Measurements from ENCODE around the gene MSTO1. TPM values are rescaled to one million over a fixed set of nuclear protein-coding genes. Genes with fewer than 3 reads are reported as not detected.
"Not testable (repeated sequence)": the region's sequence is repeated elsewhere in the genome, so short reads cannot be mapped to it uniquely, and the experiment has no call there.

The MSTO1 gene
- polyA plus RNA-seq, 1 donor (not counting 4 experiments of a cell fraction or from before 2014, with no cell fraction given) = 30.5 TPM

DNA sequence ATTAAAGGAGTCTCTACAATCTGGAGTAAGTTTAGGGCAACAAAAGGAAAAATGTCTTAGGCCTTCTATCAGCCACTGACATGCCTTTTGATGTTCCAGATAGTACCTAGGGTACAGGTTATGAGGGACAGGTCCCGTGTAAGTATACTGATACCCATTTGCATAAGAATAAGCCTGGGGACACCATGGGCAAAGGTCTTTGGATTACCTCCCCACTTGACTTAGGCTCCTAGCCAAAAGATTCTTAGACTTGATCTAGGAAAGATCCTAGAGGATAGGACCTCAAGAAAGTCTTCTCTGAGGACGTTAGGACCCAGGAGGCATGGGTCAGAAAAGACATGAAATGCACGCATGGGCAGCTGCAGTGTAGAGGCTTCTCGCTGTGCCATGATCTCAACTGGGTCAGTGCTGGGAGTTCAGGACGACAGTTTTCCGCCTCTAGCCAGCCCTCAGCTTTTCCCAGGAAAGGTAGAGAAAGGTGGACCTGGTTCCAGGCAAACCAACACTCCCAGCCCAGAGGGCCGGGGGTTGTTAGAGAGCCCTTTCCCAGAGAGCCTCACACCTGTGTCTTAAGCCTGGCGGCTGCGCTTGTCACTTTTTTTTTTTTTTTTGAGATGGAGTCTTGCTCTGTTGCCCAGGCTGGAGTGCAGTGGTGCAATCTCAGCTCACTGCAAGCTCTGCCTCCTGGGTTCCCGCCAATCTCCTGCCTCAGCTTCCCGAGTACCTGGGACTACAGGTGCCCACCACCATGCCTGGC, 26.6 kb downstream of the MSTO1 start:
- Histone ChIP-seq H3K4me1 (ENCODE audit: control insufficient read depth, extremely low read depth, insufficient read depth, low read length) (peaks cover 7% of the 10 kb centered on the region), H2AFZ (ENCODE audit: control insufficient read depth, low read length) (no peak overlapping the region), H3K9me3 (ENCODE audit: control insufficient read depth, low read depth, low read length) (no peaks in the 10 kb centered on the region), H4K20me1 (ENCODE audit: control insufficient read depth, extremely low read depth, insufficient read depth, low read length) (no peaks in the 10 kb centered on the region), H3K79me2 (ENCODE audit: control insufficient read depth, insufficient read depth, low read length) (no peaks in the 10 kb centered on the region), H3K4me3 (ENCODE audit: control insufficient read depth in 2 of 3, extremely low read depth in 1 of 3, insufficient read depth in 2 of 3, low read depth in 1 of 3, low read length in 3 of 3) (no peak overlapping the region), H3K4me2 (ENCODE audit: control insufficient read depth, extremely low read depth, insufficient read depth, low read depth, low read length) (no peak overlapping the region), H3K36me3 (ENCODE audit: control insufficient read depth in 2 of 2, extremely low read depth in 1 of 2, insufficient read depth in 2 of 2, low read length in 2 of 2) (peaks cover 5 to 6% of the 10 kb centered on the region in 2 experiments), H3K9me1 (ENCODE audit: control insufficient read depth, extremely low read depth, insufficient read depth, low read length) (no peaks in the 10 kb centered on the region), H3K27ac (ENCODE audit: control insufficient read depth, insufficient read depth, low read length) (no peak overlapping the region), H3K27me3 (ENCODE audit: control insufficient read depth, extremely low read depth, insufficient read depth, low read length) (no peaks in the 10 kb centered on the region), H3K9ac (ENCODE audit: control insufficient read depth, extremely low read depth, insufficient read depth, low read length) (no peak overlapping the region)
- dilution Hi-C loops (cut with MboI; ENCODE audit: extremely low pct_ligation_motif_present, low sequenced_read_pairs) = no loop called here
- TF ChIP-seq EZH2 (IDR thresholded peaks at IDR 0.05; ENCODE audit: low read length) = no peak
- no peak for TF ChIP-seq CTCF (optimal IDR thresholded peaks at IDR 0.05 in 1 of 3, IDR thresholded peaks at IDR 0.05 in 1 of 3, conservative IDR thresholded peaks at IDR 0.05 in 1 of 3; ENCODE audit: extremely low read depth in 1 of 3, insufficient read depth in 2 of 3, low read length in 3 of 3)
- DNase-seq (ENCODE audit: low read depth, low spot score) = no peak
- FAIRE-seq = no peak

DNA sequence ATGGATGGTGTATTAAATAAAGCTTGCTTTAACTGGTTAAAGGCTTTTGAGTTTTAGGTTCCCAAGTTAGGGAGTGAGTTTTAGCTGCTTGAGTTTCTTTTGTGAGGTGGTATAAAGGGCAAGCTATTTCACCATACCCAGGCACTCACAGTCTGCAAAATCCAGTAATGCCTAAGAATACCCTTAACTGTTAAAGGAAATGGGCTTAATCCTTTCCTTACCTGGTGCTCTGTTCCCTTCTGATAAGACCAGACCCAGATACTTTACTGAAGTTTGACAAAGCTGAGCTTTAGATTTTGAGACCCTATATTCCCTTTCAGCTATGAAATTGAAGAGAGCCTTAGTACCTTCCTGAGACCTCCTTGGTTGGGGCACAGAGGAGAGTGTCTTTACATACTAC, 30.3 kb downstream of the MSTO1 start:
- peaks cover 5% of the 10 kb centered on the region for H3K9me3 ChIP-seq (ENCODE audit: control insufficient read depth, low read depth, low read length)
- no peak overlapping the region for H2AFZ ChIP-seq (ENCODE audit: control insufficient read depth, low read length)
- H4K20me1 ChIP-seq (ENCODE audit: control insufficient read depth, extremely low read depth, insufficient read depth, low read length) = no peaks in the 10 kb centered on the region
- H3K4me2 ChIP-seq (ENCODE audit: control insufficient read depth, extremely low read depth, insufficient read depth, low read depth, low read length) = no peak overlapping the region
- peaks cover 11% of the 10 kb centered on the region for H3K4me1 ChIP-seq (ENCODE audit: control insufficient read depth, extremely low read depth, insufficient read depth, low read length)
- H3K9me1 ChIP-seq (ENCODE audit: control insufficient read depth, extremely low read depth, insufficient read depth, low read length) = no peaks in the 10 kb centered on the region
- FAIRE-seq = no peak
- H3K36me3 ChIP-seq (ENCODE audit: control insufficient read depth in 2 of 2, extremely low read depth in 1 of 2, insufficient read depth in 2 of 2, low read length in 2 of 2) = peaks cover 6 to 14% of the 10 kb centered on the region in 2 experiments
- H3K27me3 ChIP-seq (ENCODE audit: control insufficient read depth, extremely low read depth, insufficient read depth, low read length) = no peaks in the 10 kb centered on the region
- no peak overlapping the region for H3K27ac ChIP-seq (ENCODE audit: control insufficient read depth, insufficient read depth, low read length)
- no peak overlapping the region for H3K4me3 ChIP-seq (ENCODE audit: control insufficient read depth in 2 of 3, extremely low read depth in 1 of 3, insufficient read depth in 2 of 3, low read depth in 1 of 3, low read length in 3 of 3)
- dilution Hi-C loops (cut with MboI; ENCODE audit: extremely low pct_ligation_motif_present, low sequenced_read_pairs) = no loop called here
- peaks cover 2% of the 10 kb centered on the region for H3K79me2 ChIP-seq (ENCODE audit: control insufficient read depth, insufficient read depth, low read length)
- no peak overlapping the region for H3K9ac ChIP-seq (ENCODE audit: control insufficient read depth, extremely low read depth, insufficient read depth, low read length)
- DNase-seq (ENCODE audit: low read depth, low spot score) = no peak
- TF ChIP-seq CTCF (optimal IDR thresholded peaks at IDR 0.05 in 1 of 3, IDR thresholded peaks at IDR 0.05 in 1 of 3, conservative IDR thresholded peaks at IDR 0.05 in 1 of 3; ENCODE audit: extremely low read depth in 1 of 3, insufficient read depth in 2 of 3, low read length in 3 of 3) (no peak), EZH2 (IDR thresholded peaks at IDR 0.05; ENCODE audit: low read length) (no peak)

DNA sequence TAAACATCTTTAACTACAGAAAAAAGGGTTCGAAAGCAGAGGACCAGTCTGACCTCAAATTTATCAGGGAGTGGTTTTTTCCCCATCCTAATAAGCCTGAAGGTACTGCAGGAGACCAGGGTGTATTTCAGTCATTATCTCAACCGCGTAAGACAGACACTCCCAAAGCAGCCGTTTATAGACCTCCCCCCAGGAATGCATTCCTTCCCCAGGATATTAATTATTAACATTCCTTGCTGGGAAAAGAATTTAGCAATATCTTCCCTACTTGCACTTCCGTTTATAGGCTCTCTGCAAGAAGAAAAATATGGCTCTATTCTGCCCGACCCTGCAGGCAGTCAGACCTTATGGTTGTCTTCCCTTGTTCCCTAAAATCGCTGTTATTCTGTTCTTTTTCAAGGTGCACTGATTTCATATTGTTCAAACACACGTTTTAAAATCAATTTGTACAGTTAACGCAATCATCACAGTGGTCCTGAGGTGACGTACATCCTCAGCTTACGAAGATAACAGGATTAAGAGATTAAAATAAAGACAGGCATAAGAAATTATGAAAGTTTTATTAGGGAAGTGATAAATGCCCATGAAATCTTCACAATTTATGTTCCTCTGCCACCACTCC, 32.7 kb downstream of the MSTO1 start:
- H3K4me1 ChIP-seq (ENCODE audit: control insufficient read depth, extremely low read depth, insufficient read depth, low read length) = peaks cover 17% of the 10 kb centered on the region
- FAIRE-seq; H3K79me2 ChIP-seq (ENCODE audit: control insufficient read depth, insufficient read depth, low read length); dilution Hi-C loops (cut with MboI; ENCODE audit: extremely low pct_ligation_motif_present, low sequenced_read_pairs); H2AFZ ChIP-seq (ENCODE audit: control insufficient read depth, low read length); H3K27ac ChIP-seq (ENCODE audit: control insufficient read depth, insufficient read depth, low read length); H4K20me1 ChIP-seq (ENCODE audit: control insufficient read depth, extremely low read depth, insufficient read depth, low read length); H3K9me1 ChIP-seq (ENCODE audit: control insufficient read depth, extremely low read depth, insufficient read depth, low read length); H3K4me2 ChIP-seq (ENCODE audit: control insufficient read depth, extremely low read depth, insufficient read depth, low read depth, low read length); H3K4me3 ChIP-seq (ENCODE audit: control insufficient read depth in 2 of 3, extremely low read depth in 1 of 3, insufficient read depth in 2 of 3, low read depth in 1 of 3, low read length in 3 of 3); H3K27me3 ChIP-seq (ENCODE audit: control insufficient read depth, extremely low read depth, insufficient read depth, low read length); H3K9ac ChIP-seq (ENCODE audit: control insufficient read depth, extremely low read depth, insufficient read depth, low read length); DNase-seq (ENCODE audit: low read depth, low spot score); H3K9me3 ChIP-seq (ENCODE audit: control insufficient read depth, low read depth, low read length): not testable (repeated sequence)
- H3K36me3 ChIP-seq (ENCODE audit: control insufficient read depth in 2 of 2, extremely low read depth in 1 of 2, insufficient read depth in 2 of 2, low read length in 2 of 2) = peaks cover 0 to 11% of the 10 kb centered on the region in 2 experiments

Data from keratinocyte (primary cell).